GM21447 (cell line): Measurements from ENCODE around the gene RGS7.
"Not testable (repeated sequence)": the region's sequence is repeated elsewhere in the genome, so short reads cannot be mapped to it uniquely, and the experiment has no call there.

Experiments used
- ATAC-seq: cut with Tn5 transposase; IDR thresholded peaks from one replicate; pipeline ENCODE4 v1.9.1; 2021; ENCODE audit not compliant: unreplicated experiment

The RGS7 gene

GRCh38 chr1:240739139-240739538 lies 617.9 kb downstream of the RGS7 start:
- ATAC-seq: no peak

- ATAC-seq: no peak
Measured at GRCh38 chr1:240737766-240738265, 619.2 kb downstream of the RGS7 start.

- ATAC-seq: no peak
Measured at GRCh38 chr1:240737298-240737697, 619.7 kb downstream of the RGS7 start.

- not testable (repeated sequence) for ATAC-seq
Measured at GRCh38 chr1:240734705-240735104, 622.3 kb downstream of the RGS7 start.

- ATAC-seq: no peak
Measured at GRCh38 chr1:240734001-240734400, 623.0 kb downstream of the RGS7 start.

GRCh38 chr1:240732390-240732789 lies 624.6 kb downstream of the RGS7 start:
- peak; percentile 86 for ATAC-seq
